Body of pancreas (tissue), 4 donors: ENCODE results near the gene SLC9A7. TPM values are rescaled to one million over a fixed set of nuclear protein-coding genes. Genes with fewer than 3 reads are reported as not detected.

Experiments used
- ATAC-seq: fragments of 150-250 bp; one replicate; pipeline ENCODE4 v1.9.1; 2016
- DNase-seq, 4 donors: peaks; one replicate each; pipeline ENCODE4 v3.0.0-alpha.2; 2019
- H3K27ac ChIP-seq, 4 donors: fragments of 200-600 bp; sonication (generic); 1 replicate in 3 of 4; 2 replicates in 1 of 4; pipeline versions ENCODE4 v1.5.1 to v1.6.1; 2016 to 2019; ENCODE audit warnings: mild to moderate bottlenecking in 1 of 4, mixed read lengths in 1 of 4, moderate library complexity in 1 of 4
- H3K27me3 ChIP-seq, 2 donors: fragments of 200-600 bp; sonication (generic); one replicate each; pipeline ENCODE4 v1.6.0; 2016; ENCODE audit warnings: mild to moderate bottlenecking in 1 of 2
- H3K36me3 ChIP-seq, 2 donors: fragments of 200-600 bp; sonication (generic); replicated peaks in 1 of 2; 2 replicates each; pipeline ENCODE4 v1.5.1; 2016; ENCODE audit warnings: low read depth in 2 of 2; ENCODE audit not compliant: insufficient read depth in 1 of 2
- H3K4me1 ChIP-seq: fragments of 200-600 bp; sonication (generic); one replicate; pipeline ENCODE4 v1.6.0; 2016
- H3K4me3 ChIP-seq, 2 donors: fragments of 200-600 bp; sonication (generic); 1 replicate in 1 of 2; 2 replicates in 1 of 2; pipeline ENCODE4 v1.5.1; 2016 to 2019
- H3K9me3 ChIP-seq, 3 donors: fragments of 200-600 bp; sonication (generic); 1 replicate in 2 of 3; 2 replicates in 1 of 3; pipeline ENCODE4 v1.5.1; 2016
- CTCF ChIP-seq, 7 experiments: fragments of 450-650 bp in 4 of 7; fragments of 200-600 bp in 3 of 7; sonication (generic) in 3 of 7; IDR thresholded peaks; one replicate each; pipeline ENCODE4 v1.5.1; 2016 to 2019; ENCODE audit warnings: antibody characterized with exemption in 7 of 7
- POLR2A ChIP-seq, 3 donors: fragments of 450-650 bp; IDR thresholded peaks; one replicate each; pipeline ENCODE4 v1.6.1; 2016; ENCODE audit warnings: antibody characterized with exemption in 3 of 3, mild to moderate bottlenecking in 2 of 3
- WGBS, 2 donors: methylation state at CpG; one replicate each; pipeline ENCODE4 v1.1.5; 2017; 5-methylcytosine and 5-hydroxymethylcytosine counted together
- intact Hi-C: fragments of 100-400 bp; cut with DNase I; formaldehyde crosslinking; loops from one replicate; pipeline ENCODE4 v1.15.1; 2023
- total RNA-seq, 2 donors: library from RNA; depleted of rRNA; stranded (reverse); fragments of >200 nt; gene quantifications; one replicate each; pipeline ENCODE4 v1.1.0, GENCODE V29; 2016

The SLC9A7 gene
- total RNA-seq, 2 donors from 2014 or later, result 6.2 to 7.6 TPM

DNA sequence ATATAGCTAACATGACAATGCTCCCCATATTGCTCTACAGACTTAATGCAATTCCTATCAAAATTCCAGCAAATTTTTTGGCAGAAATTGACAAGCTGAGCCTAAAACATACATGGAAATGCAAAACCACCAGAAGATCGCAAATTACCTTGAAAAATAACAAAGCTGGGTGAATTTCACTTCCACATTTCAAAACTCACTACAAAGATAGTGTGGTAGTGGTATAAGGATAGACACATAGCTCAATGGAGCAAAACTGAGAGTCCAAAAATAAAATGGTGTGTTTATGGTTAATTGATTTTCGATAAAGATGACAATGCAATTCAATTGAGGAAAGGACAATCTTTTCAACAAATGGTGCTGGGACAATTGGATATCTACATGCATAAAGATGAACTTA lies 65.8 kb downstream of the SLC9A7 start:
- no peak for DNase-seq

GRCh38 chrX:46690818-46691217 lies 68.1 kb downstream of the SLC9A7 start:
- Histone ChIP-seq H3K9me3 (no peaks in the 10 kb centered on the region), H3K27me3 (no peaks in the 10 kb centered on the region), H3K36me3 (no peaks in the 10 kb centered on the region), H3K4me3 (no peak overlapping the region), H3K27ac (no peak overlapping the region), H3K4me1 (no peaks in the 10 kb centered on the region)
- WGBS, 2 donors, result 90 to 91% methylated on average over 2 of the region's 2 CpGs
- DNase-seq (no peak), ATAC-seq (no peak)
- intact Hi-C loops, result no loop called here
- TF ChIP-seq POLR2A (IDR thresholded peaks at IDR 0.05) (no peak), CTCF (IDR thresholded peaks at IDR 0.05) (no peak)

More for the DNA sequence above, 65.8 kb downstream of the SLC9A7 start:
- no peaks in the 10 kb centered on the region for H3K9me3 ChIP-seq
- H3K4me1 ChIP-seq, result no peaks in the 10 kb centered on the region
- H3K27ac ChIP-seq, result no peak overlapping the region
- no peaks in the 10 kb centered on the region for H3K36me3 ChIP-seq
- H3K27me3 ChIP-seq, result no peaks in the 10 kb centered on the region
- H3K4me3 ChIP-seq, result no peak overlapping the region
- no peak for TF ChIP-seq POLR2A (IDR thresholded peaks at IDR 0.05)
- no peak for TF ChIP-seq CTCF (IDR thresholded peaks at IDR 0.05)
- no peak for ATAC-seq
- 89 to 91% methylated on average over 2 of the region's 2 CpGs for WGBS, 2 donors
- intact Hi-C loops, result no loop called here

- TF ChIP-seq POLR2A (IDR thresholded peaks at IDR 0.05), result no peak
- no peak for TF ChIP-seq CTCF (IDR thresholded peaks at IDR 0.05)
- WGBS, 2 donors, result 29 to 41% methylated on average over 2 of the region's 2 CpGs
- Histone ChIP-seq H3K36me3 (no peaks in the 10 kb centered on the region), H3K27me3 (no peaks in the 10 kb centered on the region), H3K9me3 (no peaks in the 10 kb centered on the region), H3K4me1 (no peaks in the 10 kb centered on the region), H3K27ac (no peak overlapping the region), H3K4me3 (no peak overlapping the region)
- no peak for DNase-seq
- intact Hi-C loops, result no loop called here
- ATAC-seq, result no peak
Observed at GRCh38 chrX:46687619-46688018, 71.3 kb downstream of the SLC9A7 start.

- Histone ChIP-seq H3K4me1 (no peaks in the 10 kb centered on the region), H3K4me3 (no peak overlapping the region), H3K27me3 (no peaks in the 10 kb centered on the region), H3K27ac (no peak overlapping the region), H3K36me3 (no peaks in the 10 kb centered on the region), H3K9me3 (no peaks in the 10 kb centered on the region)
- DNase-seq, result peak; percentile 14 to 32 (median 16)
- ATAC-seq, result no peak
- 42 to 46% methylated on average over 5 of the region's 5 CpGs for WGBS, 2 donors
- intact Hi-C loops, result no loop called here
- peak; percentile 26 to 57 (median 38) for TF ChIP-seq CTCF (IDR thresholded peaks at IDR 0.05)
- no peak for TF ChIP-seq POLR2A (IDR thresholded peaks at IDR 0.05)
Observed at GRCh38 chrX:46686003-46686645, 72.8 kb downstream of the SLC9A7 start.

- no peak for ATAC-seq
- intact Hi-C loops, result no loop called here
- H3K4me3 ChIP-seq, result no peak overlapping the region
- H3K9me3 ChIP-seq, result no peaks in the 10 kb centered on the region
- no peaks in the 10 kb centered on the region for H3K36me3 ChIP-seq
- no peak for TF ChIP-seq POLR2A (IDR thresholded peaks at IDR 0.05)
- TF ChIP-seq CTCF (IDR thresholded peaks at IDR 0.05), result no peak
- DNase-seq, result no peak
- no peak overlapping the region for H3K27ac ChIP-seq
- no peaks in the 10 kb centered on the region for H3K27me3 ChIP-seq
- no peaks in the 10 kb centered on the region for H3K4me1 ChIP-seq
Observed at GRCh38 chrX:46683048-46683447, 75.9 kb downstream of the SLC9A7 start.
